IPS-NIHi7 (cell line): ENCODE results near the gene L3MBTL1.

Source experiments
- DNase-seq: peaks from one replicate; pipeline ENCODE4 v3.0.0; 2012; ENCODE audit warnings: mixed read lengths; ENCODE audit errors: extremely low spot score

Gene L3MBTL1

GRCh38 chr20:43506238-43506637 is 1.3 kb upstream of the L3MBTL1 start:
- no peak for DNase-seq

GRCh38 chr20:43508106-43508505 is 609 bp downstream of the L3MBTL1 start:
- peak; percentile 34 for DNase-seq

- peak; percentile 85 for DNase-seq
Observed at GRCh38 chr20:43508604-43509040, 1.1 kb downstream of the L3MBTL1 start.

DNA sequence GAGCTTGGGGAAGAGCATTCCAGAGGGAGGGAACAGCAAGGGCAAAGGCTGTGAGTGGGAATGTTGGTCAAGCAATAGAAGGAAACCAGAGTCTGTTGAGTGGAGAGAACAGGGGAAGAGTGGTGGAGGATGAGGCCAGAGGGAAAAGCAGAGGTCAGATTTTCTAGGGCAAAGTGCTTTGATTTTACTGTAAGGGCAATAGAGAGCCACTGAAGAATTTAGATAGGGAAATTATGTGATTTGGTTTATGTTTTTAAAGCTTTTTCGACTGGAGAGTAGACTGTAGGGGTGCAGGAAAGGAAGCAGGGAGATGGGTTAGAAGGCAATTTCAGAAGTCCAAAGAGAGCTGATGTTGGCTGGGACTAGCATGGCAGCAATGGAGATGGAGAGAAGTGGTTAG is 4.4 kb downstream of the L3MBTL1 start:
- DNase-seq, result no peak

- no peak for DNase-seq
Observed at GRCh38 chr20:43513372-43513930, 6.0 kb downstream of the L3MBTL1 start.

GRCh38 chr20:43513931-43514647 is 6.6 kb downstream of the L3MBTL1 start:
- peak; percentile 99 for DNase-seq

DNA sequence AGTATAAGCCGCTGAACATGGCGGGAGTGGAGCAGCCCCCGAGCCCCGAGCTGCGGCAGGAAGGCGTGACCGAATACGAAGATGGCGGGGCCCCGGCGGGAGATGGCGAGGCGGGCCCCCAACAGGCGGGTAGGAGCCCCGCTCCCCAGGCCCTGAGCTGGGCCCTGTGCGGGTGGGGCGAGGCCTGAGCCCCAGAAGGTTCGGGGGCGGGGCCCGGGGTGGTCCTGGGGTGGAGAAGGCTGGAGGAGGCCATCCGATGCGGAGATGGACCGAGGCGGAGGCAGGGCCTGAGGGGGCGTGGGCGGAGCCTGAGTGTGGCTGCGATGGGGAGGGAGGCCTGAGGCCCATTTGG is 7.1 kb downstream of the L3MBTL1 start:
- peak; percentile 80 for DNase-seq

DNA sequence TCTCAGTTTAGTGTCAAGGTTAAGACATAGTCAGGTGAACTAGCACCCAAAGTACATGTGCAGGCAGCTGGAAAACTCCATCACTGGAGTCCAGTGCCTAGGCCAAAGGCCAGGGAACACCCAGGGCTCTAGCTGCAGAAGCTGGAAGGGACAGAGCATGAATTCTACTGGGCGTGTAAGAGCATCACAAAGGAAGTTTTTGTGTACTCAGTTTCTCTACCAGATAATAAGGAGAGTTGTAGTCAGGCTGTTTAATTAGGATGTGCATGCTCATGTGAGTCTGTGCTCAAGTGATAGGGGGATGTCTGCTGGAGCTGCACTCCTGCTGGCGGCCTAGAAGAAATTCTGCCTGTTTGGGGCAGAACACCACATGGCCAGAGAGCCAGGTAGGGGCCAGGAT is 8.1 kb downstream of the L3MBTL1 start:
- no peak for DNase-seq

GRCh38 chr20:43516251-43516824 is 8.8 kb downstream of the L3MBTL1 start:
- DNase-seq, result no peak

- DNase-seq, result no peak
Observed at GRCh38 chr20:43520074-43520630, 12.7 kb downstream of the L3MBTL1 start.

DNA sequence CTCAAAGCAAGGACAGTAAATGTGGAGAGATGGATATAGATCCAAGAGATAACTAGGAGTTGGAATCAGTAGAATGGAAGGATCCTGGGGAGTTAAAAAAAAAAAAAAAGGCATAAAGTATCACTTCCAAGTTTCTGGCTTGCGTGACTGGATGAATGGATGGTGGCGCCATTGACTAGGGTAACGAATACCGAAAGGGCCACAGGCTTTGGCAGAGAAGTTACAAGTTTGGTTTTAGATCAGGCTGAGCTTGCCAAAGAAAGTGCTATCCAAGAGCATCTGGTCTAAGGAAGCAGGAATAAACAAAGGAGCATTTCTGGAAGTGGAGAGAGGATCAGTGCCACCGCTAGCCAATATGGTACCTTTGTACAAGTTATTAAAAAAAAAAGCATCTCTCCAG is 17.5 kb downstream of the L3MBTL1 start:
- no peak for DNase-seq

GRCh38 chr20:43528258-43528875 is 20.9 kb downstream of the L3MBTL1 start:
- no peak for DNase-seq

GRCh38 chr20:43529051-43529450 is 21.6 kb downstream of the L3MBTL1 start:
- no peak for DNase-seq

- DNase-seq, result no peak
Observed at GRCh38 chr20:43529457-43530153, 22.1 kb downstream of the L3MBTL1 start.

- DNase-seq, result no peak
Observed at GRCh38 chr20:43530321-43531090, 23.0 kb downstream of the L3MBTL1 start.

GRCh38 chr20:43531091-43531443 is 23.6 kb downstream of the L3MBTL1 start:
- no peak for DNase-seq

DNA sequence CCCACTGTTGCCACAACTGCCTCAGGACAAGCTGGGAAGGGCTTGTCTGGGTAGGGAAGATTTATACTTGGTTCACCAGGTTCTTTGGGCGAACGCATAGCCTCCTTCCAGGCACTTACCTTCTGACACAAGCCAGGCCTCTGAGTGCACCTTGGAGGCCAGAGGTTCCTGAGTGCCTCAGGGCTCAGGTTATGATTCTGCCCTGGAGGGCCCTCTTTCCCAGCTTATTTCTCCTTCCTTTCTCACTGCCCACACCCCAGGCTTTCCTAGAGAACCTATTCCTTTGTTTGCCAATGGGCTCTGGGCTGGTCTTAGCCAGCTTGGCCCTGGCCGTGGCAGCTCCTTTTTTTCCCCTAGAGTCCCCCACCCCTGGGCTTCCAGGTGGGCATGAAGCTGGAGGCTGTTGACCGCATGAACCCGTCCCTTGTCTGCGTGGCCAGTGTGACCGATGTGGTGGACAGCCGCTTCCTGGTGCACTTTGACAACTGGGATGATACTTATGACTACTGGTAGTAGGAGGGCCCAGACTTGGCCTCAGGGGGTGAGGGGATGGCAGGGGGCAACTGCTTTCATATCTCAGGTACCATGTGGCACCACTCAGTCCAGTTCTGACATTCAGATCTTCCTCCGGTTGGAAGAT is 25.0 kb downstream of the L3MBTL1 start:
- DNase-seq, result no peak

GRCh38 chr20:43533060-43533459 is 25.6 kb downstream of the L3MBTL1 start:
- DNase-seq, result no peak

DNA sequence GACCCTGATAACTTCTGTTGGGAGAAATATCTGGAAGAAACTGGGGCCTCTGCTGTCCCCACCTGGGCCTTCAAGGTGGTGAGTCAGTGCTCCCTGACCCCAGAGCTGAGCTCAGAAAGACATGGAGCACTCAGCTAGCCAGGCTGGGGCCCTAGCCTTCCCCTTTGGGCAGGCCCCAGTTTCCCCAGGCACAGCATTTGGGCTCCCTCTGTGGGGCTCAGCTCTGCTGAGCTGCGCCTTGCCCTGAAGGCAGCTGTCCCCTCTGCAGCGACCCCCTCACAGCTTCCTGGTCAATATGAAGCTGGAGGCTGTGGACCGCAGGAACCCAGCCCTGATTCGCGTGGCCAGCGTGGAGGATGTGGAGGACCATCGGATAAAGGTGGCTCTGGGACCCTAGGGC is 26.5 kb downstream of the L3MBTL1 start:
- no peak for DNase-seq

DNA sequence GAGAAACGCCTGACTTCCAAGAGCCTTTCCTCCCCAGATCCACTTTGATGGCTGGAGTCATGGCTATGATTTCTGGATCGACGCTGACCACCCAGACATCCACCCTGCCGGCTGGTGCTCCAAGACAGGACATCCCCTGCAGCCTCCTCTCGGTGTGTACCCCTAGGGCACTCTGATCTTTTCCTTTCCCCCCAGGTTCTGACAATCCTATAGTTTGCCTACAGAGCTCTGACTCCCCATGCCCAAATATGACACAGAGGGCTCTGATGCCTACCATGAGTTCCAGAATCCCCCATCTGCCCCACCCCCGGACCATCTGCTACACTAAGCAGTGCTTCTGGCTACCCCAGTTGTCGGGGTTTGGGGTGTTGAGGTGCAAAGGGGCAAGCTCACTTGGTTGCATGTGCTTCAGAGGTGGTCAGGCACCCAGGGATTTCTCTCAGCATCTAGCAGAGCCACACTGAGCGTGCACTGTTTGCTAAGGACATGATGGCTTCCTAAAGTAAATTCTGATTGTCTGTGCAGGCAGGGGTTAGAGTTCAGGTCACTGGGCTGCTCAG is 27.4 kb downstream of the L3MBTL1 start:
- DNase-seq, result no peak
